Measurements from ENCODE around the gene TUBB6. TPM values are rescaled to one million over a fixed set of nuclear protein-coding genes. Genes with fewer than 3 reads are reported as not detected.

The TUBB6 gene
- total RNA-seq, 1 donor from 2014 or later = 301 TPM

- Mint-ChIP-seq H3K36me3 (ENCODE audit: low read depth, unreplicated experiment) (no peaks in the 10 kb centered on the region), H3K9me3 (ENCODE audit: unreplicated experiment) (no peaks in the 10 kb centered on the region), H3K4me1 (ENCODE audit: unreplicated experiment) (peaks cover 28% of the 10 kb centered on the region), H3K4me3 (ENCODE audit: unreplicated experiment) (no peak overlapping the region), H3K27ac (ENCODE audit: unreplicated experiment) (no peak overlapping the region), H3K27me3 (ENCODE audit: unreplicated experiment) (peaks cover 6% of the 10 kb centered on the region)
- TF ChIP-seq CTCF (IDR thresholded peaks at IDR 0.05; ENCODE audit: unreplicated experiment) = no peak
- no peak for DNase-seq (ENCODE audit: low spot score)
These were observed 18.0 kb upstream of the TUBB6 start for GRCh38 chr18:12290086-12290485.

- H3K4me3 Mint-ChIP-seq (ENCODE audit: unreplicated experiment) = no peak overlapping the region
These were observed 16.9 kb upstream of the TUBB6 start for GRCh38 chr18:12291161-12291560.

GRCh38 chr18:12291690-12292089 is 16.4 kb upstream of the TUBB6 start:
- Mint-ChIP-seq H3K36me3 (ENCODE audit: low read depth, unreplicated experiment) (no peaks in the 10 kb centered on the region), H3K27me3 (ENCODE audit: unreplicated experiment) (peaks cover 6% of the 10 kb centered on the region), H3K27ac (ENCODE audit: unreplicated experiment) (no peak overlapping the region), H3K9me3 (ENCODE audit: unreplicated experiment) (no peaks in the 10 kb centered on the region), H3K4me3 (ENCODE audit: unreplicated experiment) (no peak overlapping the region), H3K4me1 (ENCODE audit: unreplicated experiment) (peaks cover 39% of the 10 kb centered on the region)
- no peak for TF ChIP-seq CTCF (IDR thresholded peaks at IDR 0.05; ENCODE audit: unreplicated experiment)
- no peak for DNase-seq (ENCODE audit: low spot score)

More at GRCh38 chr18:12291161-12291560, 16.9 kb upstream of the TUBB6 start:
- H3K27me3 Mint-ChIP-seq (ENCODE audit: unreplicated experiment) = peaks cover 6% of the 10 kb centered on the region
- DNase-seq (ENCODE audit: low spot score) = no peak
- no peaks in the 10 kb centered on the region for H3K9me3 Mint-ChIP-seq (ENCODE audit: unreplicated experiment)
- no peak overlapping the region for H3K27ac Mint-ChIP-seq (ENCODE audit: unreplicated experiment)
- peaks cover 34% of the 10 kb centered on the region for H3K4me1 Mint-ChIP-seq (ENCODE audit: unreplicated experiment)
- no peak for TF ChIP-seq CTCF (IDR thresholded peaks at IDR 0.05; ENCODE audit: unreplicated experiment)
- no peaks in the 10 kb centered on the region for H3K36me3 Mint-ChIP-seq (ENCODE audit: low read depth, unreplicated experiment)

GRCh38 chr18:12293831-12294230 is 14.2 kb upstream of the TUBB6 start:
- Mint-ChIP-seq H3K36me3 (ENCODE audit: low read depth, unreplicated experiment) (no peaks in the 10 kb centered on the region), H3K27ac (ENCODE audit: unreplicated experiment) (no peak overlapping the region), H3K4me1 (ENCODE audit: unreplicated experiment) (peaks cover 29% of the 10 kb centered on the region), H3K4me3 (ENCODE audit: unreplicated experiment) (no peak overlapping the region), H3K27me3 (ENCODE audit: unreplicated experiment) (peaks cover 2% of the 10 kb centered on the region), H3K9me3 (ENCODE audit: unreplicated experiment) (no peaks in the 10 kb centered on the region)
- no peak for DNase-seq (ENCODE audit: low spot score)
- TF ChIP-seq CTCF (IDR thresholded peaks at IDR 0.05; ENCODE audit: unreplicated experiment) = no peak

GRCh38 chr18:12295389-12296086 is 12.5 kb upstream of the TUBB6 start:
- Mint-ChIP-seq H3K4me3 (ENCODE audit: unreplicated experiment) (no peak overlapping the region), H3K36me3 (ENCODE audit: low read depth, unreplicated experiment) (no peaks in the 10 kb centered on the region), H3K27me3 (ENCODE audit: unreplicated experiment) (peaks cover 4% of the 10 kb centered on the region), H3K9me3 (ENCODE audit: unreplicated experiment) (no peaks in the 10 kb centered on the region), H3K4me1 (ENCODE audit: unreplicated experiment) (peaks cover 16% of the 10 kb centered on the region), H3K27ac (ENCODE audit: unreplicated experiment) (peak overlapping the region; percentile 74)
- no peak for TF ChIP-seq CTCF (IDR thresholded peaks at IDR 0.05; ENCODE audit: unreplicated experiment)
- DNase-seq (ENCODE audit: low spot score) = no peak

All from endothelial cell (in vitro differentiated cells).